ENCODE data around the gene SAMD9. TPM values are rescaled to one million over a fixed set of nuclear protein-coding genes. Genes with fewer than 3 reads are reported as not detected.

The SAMD9 gene
- total RNA-seq, 1 experiment from 2014 or later, result 1.9 TPM

GRCh38 chr7:93156884-93157283 lies 39.1 kb upstream of the SAMD9 start:
- DNase-seq (ENCODE audit: low spot score), result peak; percentile 6
- POLR2A ChIA-PET (ENCODE audit: low non-redundant PET), result no interaction called here
- Histone ChIP-seq H3K4me3 (ENCODE audit: low read depth, low read length, poor library complexity, severe bottlenecking) (no peak overlapping the region), H3K27ac (ENCODE audit: low read depth, low read length, poor library complexity, severe bottlenecking) (no peak overlapping the region), H3K9me3 (ENCODE audit: low read depth, low read length, poor library complexity, severe bottlenecking) (no peaks in the 10 kb centered on the region), H3K36me3 (ENCODE audit: insufficient read depth, low read length, poor library complexity, severe bottlenecking) (no peaks in the 10 kb centered on the region), H3K4me1 (ENCODE audit: insufficient read depth, low read length, poor library complexity, severe bottlenecking) (no peaks in the 10 kb centered on the region), H3K27me3 (replicated peaks; ENCODE audit: insufficient read depth, low read depth, low read length, poor library complexity) (no peaks in the 10 kb centered on the region)
- CTCF ChIA-PET, result no interaction called here
- intact Hi-C loops (cut with micrococcal nuclease; ENCODE audit: unreplicated experiment), result no loop called here
- TF ChIP-seq EZH2 (IDR thresholded peaks at IDR 0.05; ENCODE audit: borderline replicate concordance, low read depth, low read length, poor library complexity, severe bottlenecking) (no peak), CTCF (conservative IDR thresholded peaks at IDR 0.05; ENCODE audit: low read depth, low read length) (no peak)
- no TSS peak for BruUV-seq (replicated peaks)

- Histone ChIP-seq H3K27ac (ENCODE audit: low read depth, low read length, poor library complexity, severe bottlenecking) (no peak overlapping the region), H3K27me3 (replicated peaks; ENCODE audit: insufficient read depth, low read depth, low read length, poor library complexity) (no peaks in the 10 kb centered on the region), H3K4me1 (ENCODE audit: insufficient read depth, low read length, poor library complexity, severe bottlenecking) (no peaks in the 10 kb centered on the region), H3K9me3 (ENCODE audit: low read depth, low read length, poor library complexity, severe bottlenecking) (no peaks in the 10 kb centered on the region), H3K36me3 (ENCODE audit: insufficient read depth, low read length, poor library complexity, severe bottlenecking) (no peaks in the 10 kb centered on the region), H3K4me3 (ENCODE audit: low read depth, low read length, poor library complexity, severe bottlenecking) (no peak overlapping the region)
- no peak for DNase-seq (ENCODE audit: low spot score)
- ChIA-PET POLR2A (ENCODE audit: low non-redundant PET) (no interaction called here), CTCF (no interaction called here)
- intact Hi-C loops (cut with micrococcal nuclease; ENCODE audit: unreplicated experiment), result no loop called here
- no peak for TF ChIP-seq EZH2 (IDR thresholded peaks at IDR 0.05; ENCODE audit: borderline replicate concordance, low read depth, low read length, poor library complexity, severe bottlenecking)
- no peak for TF ChIP-seq CTCF (conservative IDR thresholded peaks at IDR 0.05; ENCODE audit: low read depth, low read length)
- no TSS peak for BruUV-seq (replicated peaks)
These were observed 32.5 kb upstream of the SAMD9 start for GRCh38 chr7:93150200-93150835.

GRCh38 chr7:93148727-93149126 lies 30.9 kb upstream of the SAMD9 start:
- Histone ChIP-seq H3K9me3 (ENCODE audit: low read depth, low read length, poor library complexity, severe bottlenecking) (no peaks in the 10 kb centered on the region), H3K27me3 (replicated peaks; ENCODE audit: insufficient read depth, low read depth, low read length, poor library complexity) (no peaks in the 10 kb centered on the region), H3K27ac (ENCODE audit: low read depth, low read length, poor library complexity, severe bottlenecking) (no peak overlapping the region), H3K4me3 (ENCODE audit: low read depth, low read length, poor library complexity, severe bottlenecking) (no peak overlapping the region), H3K36me3 (ENCODE audit: insufficient read depth, low read length, poor library complexity, severe bottlenecking) (no peaks in the 10 kb centered on the region), H3K4me1 (ENCODE audit: insufficient read depth, low read length, poor library complexity, severe bottlenecking) (no peaks in the 10 kb centered on the region)
- no TSS peak for BruUV-seq (replicated peaks)
- POLR2A ChIA-PET (ENCODE audit: low non-redundant PET), result no interaction called here
- TF ChIP-seq EZH2 (IDR thresholded peaks at IDR 0.05; ENCODE audit: borderline replicate concordance, low read depth, low read length, poor library complexity, severe bottlenecking) (no peak), CTCF (conservative IDR thresholded peaks at IDR 0.05; ENCODE audit: low read depth, low read length) (no peak)
- no peak for DNase-seq (ENCODE audit: low spot score)
- intact Hi-C loops (cut with micrococcal nuclease; ENCODE audit: unreplicated experiment), result no loop called here
- CTCF ChIA-PET, result no interaction called here

Measured in A673 (cell line).